Stimulated activated CD4-positive, alpha-beta T cell treated with anti-CD3 and anti-CD28 coated beads, Interleukin-2, amount 100 ng/mL, for 24 hours (primary cell): Measurements from ENCODE around the gene ABCA4.

Experiments
- DNase-seq, 2 donors: peaks; one replicate each; pipeline ENCODE4 v3.0.0-alpha.2; 2020

The ABCA4 gene

DNA sequence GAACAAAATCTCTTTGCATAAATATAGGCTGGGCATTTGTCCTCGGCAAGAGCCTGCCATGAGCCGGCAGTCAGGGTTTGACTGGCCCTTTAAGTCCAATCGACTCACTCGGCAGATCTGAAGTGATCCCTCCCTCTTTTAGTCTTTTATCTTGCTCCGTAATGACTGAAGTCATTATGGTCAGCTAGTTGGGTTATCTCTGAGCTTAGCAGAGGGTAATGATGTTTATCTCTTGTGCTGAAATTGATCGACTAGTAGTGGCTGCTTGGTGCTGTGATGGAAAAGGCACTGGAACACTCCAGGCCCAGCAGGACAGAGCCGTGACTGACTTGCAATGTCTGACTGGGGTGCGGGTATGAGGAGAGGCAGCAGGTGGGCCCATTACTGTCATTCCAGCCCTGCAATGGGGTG is 468 bp upstream of the ABCA4 start:
- DNase-seq: no peak

GRCh38 chr1:94120570-94120901 is 412 bp downstream of the ABCA4 start:
- no peak for DNase-seq

- no peak for DNase-seq
Observed at GRCh38 chr1:94119796-94120569, 965 bp downstream of the ABCA4 start.

- DNase-seq: no peak
Observed at GRCh38 chr1:94119306-94119705, 1.6 kb downstream of the ABCA4 start.

DNA sequence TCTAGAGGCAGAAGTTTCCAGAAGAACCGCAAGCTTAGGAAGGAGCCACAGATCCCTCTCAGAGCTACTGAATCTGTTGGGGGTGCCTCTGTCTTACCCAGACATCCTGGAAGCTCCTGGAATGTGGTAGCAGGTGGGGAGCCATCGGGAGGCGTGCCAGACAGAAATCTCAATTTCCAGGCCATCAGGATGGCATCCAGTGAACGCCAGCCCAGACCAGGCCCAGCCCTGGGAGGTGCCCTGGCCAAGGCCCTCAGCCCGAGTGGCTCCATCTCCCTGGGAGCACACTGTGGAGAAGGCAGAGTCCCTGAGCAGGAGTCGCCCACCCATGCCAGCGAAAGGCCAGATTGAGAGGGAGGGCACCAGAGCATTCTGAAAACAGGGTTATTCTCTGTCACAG is 2.5 kb downstream of the ABCA4 start:
- no peak for DNase-seq

DNA sequence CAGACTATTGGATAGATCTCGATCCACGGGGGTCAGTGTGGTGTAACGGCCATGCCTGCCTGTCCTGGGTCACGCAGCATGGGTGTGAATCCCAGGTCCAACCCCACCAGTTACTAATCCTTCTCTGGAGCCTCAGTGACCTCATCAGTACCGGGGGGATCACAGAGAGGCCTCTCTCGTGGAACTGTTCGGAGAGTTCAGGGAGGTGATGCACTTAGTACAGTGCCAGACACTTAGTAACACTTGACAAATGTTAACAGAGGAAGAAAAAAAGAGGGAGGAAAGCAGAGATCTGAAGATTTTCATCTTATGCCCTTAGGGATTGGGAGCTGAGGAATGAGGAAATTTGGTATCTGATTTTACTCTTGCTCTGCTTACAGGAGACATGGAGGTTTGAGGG is 2.9 kb downstream of the ABCA4 start:
- DNase-seq: no peak

DNA sequence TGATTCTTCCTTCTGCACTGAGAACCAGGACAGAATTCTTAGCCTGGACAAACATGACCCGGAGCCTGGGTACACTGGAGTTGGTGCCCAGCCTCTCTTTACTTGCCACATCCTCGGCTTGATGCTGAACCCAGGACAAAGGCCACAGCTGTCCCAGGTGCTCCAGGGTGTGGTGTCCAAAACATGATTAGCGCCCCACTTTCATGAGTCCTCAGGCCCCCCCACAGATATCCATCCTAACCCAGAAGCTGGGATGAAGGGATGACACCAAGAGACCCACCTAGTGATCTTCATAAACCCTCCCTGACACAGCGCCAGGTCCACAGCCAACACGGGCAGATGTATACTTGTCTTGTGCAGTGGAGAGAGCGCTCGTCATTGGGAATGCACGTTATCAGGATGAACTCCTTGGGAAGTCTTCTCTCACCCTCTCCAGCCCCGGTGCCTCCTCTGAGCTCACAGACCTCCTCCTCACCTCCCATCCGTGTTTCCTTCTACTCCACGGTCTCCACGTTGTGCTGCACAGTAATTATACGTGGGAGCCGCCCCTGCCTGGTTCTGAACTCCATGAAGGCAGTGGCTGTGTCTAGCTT is 3.6 kb downstream of the ABCA4 start:
- no peak for DNase-seq

DNA sequence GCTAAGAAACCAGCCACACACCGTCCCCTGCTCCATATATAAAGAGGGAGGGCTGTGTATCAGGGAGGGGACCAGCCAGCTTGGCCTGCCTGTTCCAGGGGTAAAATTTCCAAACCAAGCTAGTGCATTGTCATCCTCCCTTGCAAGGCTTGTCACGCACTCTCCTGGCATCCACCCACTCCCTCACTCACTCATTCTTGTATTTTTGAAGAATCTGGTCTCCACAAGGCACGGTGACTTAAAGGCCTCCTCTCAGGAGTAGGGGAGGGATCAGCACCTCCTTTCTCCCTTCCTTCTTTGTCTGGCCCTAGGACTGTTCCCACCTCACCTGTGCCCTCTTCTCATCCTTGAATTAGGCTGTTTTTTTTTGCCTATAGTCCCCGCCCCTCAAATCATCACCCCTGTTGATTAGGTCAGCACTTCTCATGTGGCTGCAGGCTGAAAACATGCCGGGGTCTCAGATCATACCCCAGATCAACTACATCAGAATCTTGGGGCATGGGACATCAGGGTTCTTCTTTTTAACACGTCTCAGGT is 5.0 kb downstream of the ABCA4 start:
- DNase-seq: no peak

DNA sequence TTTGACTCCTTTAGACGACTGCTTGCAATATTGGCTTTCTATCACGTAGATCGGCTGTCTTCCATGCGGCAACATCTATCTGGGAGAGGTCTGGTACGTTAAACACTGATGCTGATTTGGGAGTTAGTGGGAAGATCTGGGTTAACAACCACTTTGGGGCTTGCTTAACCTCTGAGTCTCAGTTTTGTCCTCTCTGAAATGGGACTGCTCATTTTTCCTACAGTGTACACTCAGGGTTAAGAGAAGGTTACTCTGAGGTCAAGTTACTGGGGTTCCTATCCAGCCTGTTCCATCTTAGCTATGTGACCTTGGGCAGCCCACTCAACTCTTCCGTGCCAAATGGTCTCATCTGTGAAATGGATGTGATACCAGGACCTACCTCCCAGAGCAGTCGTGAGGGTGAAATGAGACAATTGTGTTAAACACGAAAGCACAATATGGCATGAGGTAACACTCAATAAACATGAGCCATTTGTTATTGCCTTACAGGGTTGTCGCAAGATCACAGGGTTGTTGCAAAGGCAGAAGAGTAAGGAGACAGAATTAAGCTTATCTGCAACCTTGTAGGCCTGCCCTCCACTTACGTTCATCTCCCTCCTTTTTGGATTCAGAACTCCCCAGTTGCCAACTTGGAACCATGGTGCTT is 5.6 kb downstream of the ABCA4 start:
- DNase-seq: no peak

DNA sequence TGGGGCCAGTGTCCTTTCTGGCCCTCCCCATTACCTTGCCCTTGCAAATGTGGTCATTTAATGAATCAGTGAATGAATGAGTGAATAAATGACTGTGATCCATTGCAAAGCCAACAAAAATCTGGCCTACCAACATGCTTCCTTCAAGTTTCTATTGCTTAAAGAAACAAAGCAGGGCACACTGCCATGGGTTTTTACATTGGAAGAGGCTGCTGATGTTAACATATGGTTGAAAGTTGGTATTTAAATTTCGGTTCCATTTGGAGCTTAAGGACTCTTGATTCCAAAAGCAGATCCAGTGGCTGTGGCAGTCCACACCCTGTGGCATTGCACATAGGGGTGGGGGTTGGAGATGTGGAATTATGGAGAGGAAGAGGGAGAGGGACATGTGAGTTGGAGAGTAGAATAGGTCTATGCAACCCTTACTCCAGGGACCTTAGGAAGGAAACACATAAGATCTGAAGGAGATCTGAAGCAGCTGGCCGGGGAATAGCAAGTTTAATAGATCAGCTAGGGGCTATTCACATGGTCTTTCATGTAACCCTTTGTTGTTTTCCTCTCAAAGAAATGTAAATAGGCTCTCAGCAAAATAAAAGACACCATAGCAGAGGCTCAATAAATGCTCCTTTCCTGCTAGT is 7.2 kb downstream of the ABCA4 start:
- DNase-seq: no peak

- no peak for DNase-seq
Observed at GRCh38 chr1:94111879-94112278, 9.1 kb downstream of the ABCA4 start.

GRCh38 chr1:94110946-94111740 is 9.8 kb downstream of the ABCA4 start:
- DNase-seq: no peak

DNA sequence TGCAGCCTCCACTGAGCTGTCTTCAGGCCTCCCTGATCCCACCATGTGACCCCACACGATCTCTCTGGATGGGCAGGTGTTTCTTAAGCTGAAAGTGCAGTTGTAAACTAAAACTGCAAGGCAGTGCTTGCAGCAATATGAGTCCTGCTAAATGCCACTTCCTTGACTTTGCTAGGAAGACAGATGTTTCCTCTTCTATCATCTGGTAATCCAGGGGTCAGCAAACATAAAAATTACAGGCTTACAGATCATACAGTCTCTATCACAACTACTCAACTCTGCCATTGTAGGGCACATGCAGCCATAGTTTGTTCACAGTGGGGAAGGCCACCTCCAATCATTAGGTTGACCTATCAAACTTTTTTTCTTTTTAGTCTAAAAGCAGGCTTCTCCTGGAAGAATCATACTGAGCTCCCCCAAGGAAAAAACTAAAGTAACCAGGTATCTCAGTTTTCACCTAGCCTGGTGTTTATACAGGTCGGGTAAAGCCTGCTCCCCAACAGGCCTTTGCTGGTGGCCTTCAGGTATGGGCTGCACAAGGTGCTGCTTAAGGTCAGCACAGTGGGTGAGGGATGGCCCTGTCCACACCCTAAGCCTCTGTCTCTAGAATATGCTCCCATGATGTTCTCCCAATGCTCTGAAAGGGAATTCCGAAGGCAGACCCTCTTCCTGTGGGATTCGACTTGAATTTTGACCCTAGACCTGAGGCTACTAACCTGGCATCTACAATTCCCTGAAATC is 10.8 kb downstream of the ABCA4 start:
- DNase-seq: no peak

DNA sequence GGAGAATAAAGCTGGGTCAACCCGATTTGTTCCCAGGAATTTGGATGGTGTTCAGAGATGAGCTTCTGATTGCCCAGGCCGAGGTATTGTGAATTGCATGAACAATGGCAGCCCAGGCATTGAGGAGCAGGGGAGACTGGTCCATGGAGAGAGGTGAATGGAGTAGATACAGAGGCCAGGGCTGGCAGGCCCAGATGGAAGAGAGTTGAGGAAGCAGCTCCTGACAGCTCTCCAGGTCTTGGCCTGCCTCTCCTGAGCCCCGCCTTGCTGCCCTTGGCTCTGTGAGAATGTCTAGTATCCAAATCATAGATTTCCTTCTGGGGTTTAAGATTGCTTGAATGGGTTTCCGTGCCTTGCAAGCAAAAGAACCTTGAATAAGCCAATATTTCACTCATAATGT is 11.5 kb downstream of the ABCA4 start:
- no peak for DNase-seq

DNA sequence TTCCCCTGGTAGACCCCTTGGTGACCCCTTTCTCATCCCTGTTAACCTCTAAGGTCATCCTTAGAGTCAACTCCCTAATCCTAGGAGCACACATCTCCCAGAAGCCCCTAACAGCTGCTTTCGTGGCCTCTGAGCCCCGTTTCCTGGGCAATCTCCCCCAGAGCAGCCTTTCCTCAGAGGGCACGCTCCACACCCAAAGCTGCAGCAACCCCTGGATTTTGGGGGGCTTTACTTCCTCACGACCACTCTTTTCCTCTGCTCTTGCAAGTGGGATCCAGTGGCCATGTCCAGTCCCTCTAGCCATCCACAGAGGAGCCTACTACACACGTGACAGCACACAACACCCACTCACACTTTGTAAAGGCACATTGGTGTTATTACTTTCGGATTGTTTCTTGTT is 13.8 kb downstream of the ABCA4 start:
- no peak for DNase-seq

DNA sequence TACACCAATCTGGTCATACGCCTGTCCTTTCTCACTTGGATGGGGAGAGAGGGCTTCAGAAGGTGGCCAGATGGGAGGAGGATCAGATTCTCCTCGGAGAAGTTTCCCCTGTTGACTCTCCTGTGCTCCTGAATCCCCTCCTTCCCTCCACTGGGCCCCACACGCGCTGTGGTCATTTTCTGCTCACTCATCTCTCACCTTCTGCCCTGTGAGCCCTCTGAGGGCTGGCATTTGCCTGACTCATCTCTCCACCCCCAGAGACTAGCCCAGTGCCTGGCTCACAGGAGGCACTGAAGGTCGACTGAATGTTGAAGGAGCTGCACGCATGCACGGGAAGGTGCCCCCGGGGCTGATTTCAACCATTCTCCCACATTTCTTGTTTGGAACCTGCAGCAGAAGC is 14.2 kb downstream of the ABCA4 start:
- DNase-seq: no peak

- DNase-seq: no peak
Observed at GRCh38 chr1:94105957-94106529, 14.9 kb downstream of the ABCA4 start.

GRCh38 chr1:94105581-94105952 is 15.4 kb downstream of the ABCA4 start:
- DNase-seq: no peak

GRCh38 chr1:94104776-94105580 is 16.0 kb downstream of the ABCA4 start:
- DNase-seq: no peak

- no peak for DNase-seq
Observed at GRCh38 chr1:94104127-94104684, 16.7 kb downstream of the ABCA4 start.

DNA sequence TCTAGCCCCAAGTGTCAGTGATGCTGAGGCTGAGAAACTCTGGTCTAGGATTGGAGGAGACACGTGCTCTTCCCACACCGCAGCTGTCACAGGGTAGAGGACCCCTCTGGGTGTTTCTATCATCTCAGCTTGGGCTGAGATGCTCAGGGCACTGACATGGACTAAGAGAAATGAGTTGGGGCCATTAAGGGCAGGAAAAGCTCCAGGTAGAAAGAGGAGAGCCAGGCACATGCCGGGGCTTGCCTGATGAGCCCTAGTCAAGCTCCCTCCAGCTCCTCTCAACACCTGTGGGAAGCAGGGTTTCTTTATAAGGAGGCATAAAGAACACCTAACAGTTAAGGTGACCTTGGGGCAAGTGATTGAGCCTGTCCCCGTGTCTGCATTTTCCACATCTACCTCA is 17.3 kb downstream of the ABCA4 start:
- no peak for DNase-seq
